ENCODE results near the gene SNX17.

SNX17 gene

GRCh38 chr2:27323596-27324285 is 46.7 kb upstream of the SNX17 start:
- Histone ChIP-seq H3K4me3 (ENCODE audit: severe bottlenecking) (peak overlapping the region; percentile 70), H3K9me3 (ENCODE audit: severe bottlenecking) (no peaks in the 10 kb centered on the region), H3K4me1 (ENCODE audit: insufficient read depth, poor library complexity, severe bottlenecking) (peaks cover 13% of the 10 kb centered on the region), H3K36me3 (ENCODE audit: low read depth) (peaks cover 12% of the 10 kb centered on the region), H3K27me3 (ENCODE audit: insufficient read depth, poor library complexity, severe bottlenecking) (no peaks in the 10 kb centered on the region), H3K27ac (ENCODE audit: poor library complexity, severe bottlenecking) (peak overlapping the region; percentile 85)
- TF ChIP-seq CTCF (IDR thresholded peaks at IDR 0.05; ENCODE audit: poor library complexity, severe bottlenecking), result no peak
- no peak for ATAC-seq (ENCODE audit: low read depth)
- no peak for DNase-seq (ENCODE audit: low spot score)

- TF ChIP-seq CTCF (IDR thresholded peaks at IDR 0.05; ENCODE audit: poor library complexity, severe bottlenecking), result no peak
- no peak for ATAC-seq (ENCODE audit: low read depth)
- H3K36me3 ChIP-seq (ENCODE audit: low read depth), result peaks cover 22% of the 10 kb centered on the region
- no peaks in the 10 kb centered on the region for H3K9me3 ChIP-seq (ENCODE audit: severe bottlenecking)
- H3K4me1 ChIP-seq (ENCODE audit: insufficient read depth, poor library complexity, severe bottlenecking), result peaks cover 13% of the 10 kb centered on the region
- no peak overlapping the region for H3K27ac ChIP-seq (ENCODE audit: poor library complexity, severe bottlenecking)
- no peaks in the 10 kb centered on the region for H3K27me3 ChIP-seq (ENCODE audit: insufficient read depth, poor library complexity, severe bottlenecking)
- no peak overlapping the region for H3K4me3 ChIP-seq (ENCODE audit: severe bottlenecking)
- no peak for DNase-seq (ENCODE audit: low spot score)
Measured at GRCh38 chr2:27324720-27325119, 45.7 kb upstream of the SNX17 start.

GRCh38 chr2:27335311-27335710 is 35.1 kb upstream of the SNX17 start:
- Histone ChIP-seq H3K4me1 (ENCODE audit: insufficient read depth, poor library complexity, severe bottlenecking) (no peaks in the 10 kb centered on the region), H3K27me3 (ENCODE audit: insufficient read depth, poor library complexity, severe bottlenecking) (no peaks in the 10 kb centered on the region), H3K27ac (ENCODE audit: poor library complexity, severe bottlenecking) (no peak overlapping the region), H3K4me3 (ENCODE audit: severe bottlenecking) (no peak overlapping the region), H3K36me3 (ENCODE audit: low read depth) (peaks cover 73% of the 10 kb centered on the region), H3K9me3 (ENCODE audit: severe bottlenecking) (no peaks in the 10 kb centered on the region)
- no peak for TF ChIP-seq CTCF (IDR thresholded peaks at IDR 0.05; ENCODE audit: poor library complexity, severe bottlenecking)
- ATAC-seq (ENCODE audit: low read depth) (no peak), DNase-seq (ENCODE audit: low spot score) (no peak)

- no peaks in the 10 kb centered on the region for H3K4me1 ChIP-seq (ENCODE audit: insufficient read depth, poor library complexity, severe bottlenecking)
- no peak overlapping the region for H3K27ac ChIP-seq (ENCODE audit: poor library complexity, severe bottlenecking)
- ATAC-seq (ENCODE audit: low read depth) (no peak), DNase-seq (ENCODE audit: low spot score) (no peak)
- no peaks in the 10 kb centered on the region for H3K9me3 ChIP-seq (ENCODE audit: severe bottlenecking)
- no peaks in the 10 kb centered on the region for H3K27me3 ChIP-seq (ENCODE audit: insufficient read depth, poor library complexity, severe bottlenecking)
- no peak for TF ChIP-seq CTCF (IDR thresholded peaks at IDR 0.05; ENCODE audit: poor library complexity, severe bottlenecking)
- no peak overlapping the region for H3K4me3 ChIP-seq (ENCODE audit: severe bottlenecking)
- H3K36me3 ChIP-seq (ENCODE audit: low read depth), result peaks cover 74% of the 10 kb centered on the region
Measured at GRCh38 chr2:27336173-27336572, 34.2 kb upstream of the SNX17 start.

- H3K36me3 ChIP-seq (ENCODE audit: low read depth), result peaks cover 34% of the 10 kb centered on the region
- no peaks in the 10 kb centered on the region for H3K4me1 ChIP-seq (ENCODE audit: insufficient read depth, poor library complexity, severe bottlenecking)
- H3K4me3 ChIP-seq (ENCODE audit: severe bottlenecking), result no peak overlapping the region
- DNase-seq (ENCODE audit: low spot score) (no peak), ATAC-seq (ENCODE audit: low read depth) (no peak)
- H3K27ac ChIP-seq (ENCODE audit: poor library complexity, severe bottlenecking), result no peak overlapping the region
- H3K9me3 ChIP-seq (ENCODE audit: severe bottlenecking), result no peaks in the 10 kb centered on the region
- H3K27me3 ChIP-seq (ENCODE audit: insufficient read depth, poor library complexity, severe bottlenecking), result no peaks in the 10 kb centered on the region
- TF ChIP-seq CTCF (IDR thresholded peaks at IDR 0.05; ENCODE audit: poor library complexity, severe bottlenecking), result no peak
Measured at GRCh38 chr2:27347641-27348040, 22.8 kb upstream of the SNX17 start.
